Dermis blood vessel endothelial cell (primary cell): ENCODE data around the gene TMCO6. TPM values are rescaled to one million over a fixed set of nuclear protein-coding genes. Genes with fewer than 3 reads are reported as not detected.

Source experiments
- DNase-seq: peaks from one replicate; pipeline ENCODE4 v3.0.0; 2010
- total RNA-seq: library from RNA; depleted of rRNA; stranded (reverse); fragments of >200 nt; gene quantifications from 2 replicates; pipeline ENCODE4 v1.2.3, GENCODE V29; 2014

TMCO6 gene
- total RNA-seq, 1 donor from 2014 or later = 50.2 TPM

DNA sequence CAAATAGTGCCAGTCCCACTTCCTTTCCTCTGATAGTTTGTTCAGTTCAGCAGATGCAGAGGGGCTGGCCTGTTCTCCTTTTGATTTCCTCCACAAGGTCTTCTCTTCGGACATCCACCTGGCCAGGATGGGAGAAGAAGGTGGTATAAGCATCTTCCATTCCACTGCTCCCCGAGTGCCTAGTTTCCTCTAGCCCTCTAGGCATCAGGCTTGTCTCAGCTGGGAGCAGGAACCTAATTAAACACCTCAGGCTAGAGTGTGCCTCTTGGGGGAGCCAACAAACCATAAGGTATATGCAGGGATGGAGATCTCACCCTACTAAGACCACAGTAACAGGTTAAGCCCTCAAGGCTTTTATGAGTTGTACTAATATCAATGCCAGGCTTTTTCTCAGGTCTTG, 35.0 kb downstream of the TMCO6 start:
- DNase-seq = no peak

DNA sequence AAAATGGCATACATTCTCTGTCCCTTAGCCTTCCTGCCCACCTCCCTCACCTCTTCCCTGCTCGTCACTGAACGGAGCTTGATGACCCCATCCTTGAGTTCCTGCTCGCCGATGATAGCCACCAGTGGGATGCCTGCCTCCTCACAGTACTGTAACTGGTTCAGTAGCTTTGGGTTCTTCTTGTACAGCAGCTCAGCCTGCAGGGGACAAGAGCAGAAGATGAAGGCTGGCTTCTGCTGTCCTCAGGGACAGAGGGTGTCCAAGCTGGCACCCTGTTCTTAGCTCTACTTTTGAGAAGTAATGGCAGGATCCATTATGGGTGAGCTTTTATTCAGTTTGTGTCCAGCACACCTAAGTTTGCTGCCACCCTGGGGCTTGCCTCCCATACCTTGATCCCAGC, 35.4 kb downstream of the TMCO6 start:
- no peak for DNase-seq

GRCh38 chr5:140677947-140678346, 38.7 kb downstream of the TMCO6 start:
- DNase-seq = no peak

GRCh38 chr5:140678993-140679392, 39.7 kb downstream of the TMCO6 start:
- DNase-seq = no peak

DNA sequence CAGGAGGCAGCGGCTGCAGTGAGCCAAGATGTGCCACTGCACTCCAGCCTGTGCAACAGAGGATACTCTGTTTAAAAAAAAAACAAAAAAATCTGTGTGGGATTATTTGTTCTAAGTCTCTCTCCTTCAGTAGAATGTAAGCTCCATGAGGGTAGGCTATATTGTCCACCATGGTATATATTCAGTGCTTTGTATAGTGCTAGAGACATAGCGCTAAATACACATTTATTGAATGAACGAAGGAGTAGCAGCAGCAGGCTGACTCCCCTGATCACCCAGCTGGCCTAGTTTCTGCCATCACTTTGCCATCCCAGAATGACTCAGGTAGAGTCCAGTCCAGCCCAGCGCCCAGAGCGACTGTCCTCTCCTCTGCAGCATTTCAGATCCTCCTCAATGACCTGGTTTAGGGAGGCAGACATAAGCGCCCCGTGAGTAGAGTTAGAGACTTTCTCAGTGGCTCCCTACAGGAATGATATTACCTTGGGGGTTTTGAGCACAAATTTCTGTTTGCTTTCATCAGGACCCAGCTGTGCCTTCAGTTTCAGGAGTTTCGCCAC, 51.2 kb downstream of the TMCO6 start:
- DNase-seq = no peak

GRCh38 chr5:140690941-140691924, 52.0 kb downstream of the TMCO6 start, which contains the start of the genes HARS1 and HARS2:
Gene HARS1 (minus strand): TSS chr5:140691370. CDS start chr5:140691304, 66 bp downstream.
Gene HARS2 (plus strand): TSS chr5:140691455. CDS start chr5:140691649, 194 bp downstream.
- peak; percentile 95 for DNase-seq

DNA sequence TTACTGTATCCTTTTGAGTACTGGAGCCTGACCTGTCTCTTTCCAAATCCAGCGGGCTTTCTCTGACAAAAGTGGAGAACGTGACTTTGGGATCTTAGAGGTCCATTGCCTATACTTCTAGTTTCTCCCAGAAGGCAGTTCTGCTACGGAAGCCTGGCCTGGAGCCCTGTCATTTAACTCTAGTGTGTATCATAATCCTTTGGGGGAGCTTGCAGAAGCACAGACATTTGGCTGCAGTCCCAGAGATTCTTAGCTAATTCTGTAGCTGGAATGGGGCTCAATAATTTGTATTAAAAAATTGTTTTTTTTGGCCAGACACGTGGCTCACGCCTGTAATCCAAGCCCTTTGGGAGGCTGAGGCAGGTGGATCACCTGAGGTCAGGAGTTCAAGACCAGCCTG, 55.0 kb downstream of the TMCO6 start:
- DNase-seq = no peak

Other genes starting within 250 kb of the TMCO6 start
- gene ANKHD1, start 237.6 kb upstream of the TMCO6 start, total RNA-seq = 70.1 and 80.0 TPM in 2 replicates
- 0.37 and 0.51 TPM in 2 replicates for gene EIF4EBP3, start 91.8 kb upstream of the TMCO6 start, total RNA-seq
- gene SRA1, start 82.0 kb upstream of the TMCO6 start, total RNA-seq = 19.1 and 25.7 TPM in 2 replicates
- 8.2 and 16.2 TPM in 2 replicates for gene APBB3, start 74.9 kb upstream of the TMCO6 start, total RNA-seq
- 30.1 and 61.0 TPM in 2 replicates for gene SLC35A4, start 74.6 kb upstream of the TMCO6 start, total RNA-seq
- 1.7 and 3.2 TPM in 2 replicates for gene CD14, start 6.3 kb upstream of the TMCO6 start, total RNA-seq
- 24.9 and 40.8 TPM in 2 replicates for gene NDUFA2, start 8.2 kb downstream of the TMCO6 start, total RNA-seq
- 114 and 125 TPM in 2 replicates for gene IK, start 8.4 kb downstream of the TMCO6 start, total RNA-seq
- 41.1 and 45.1 TPM in 2 replicates for gene WDR55, start 25.5 kb downstream of the TMCO6 start, total RNA-seq
- 0.14 and 0.68 TPM in 2 replicates for gene DND1, start 34.1 kb downstream of the TMCO6 start, total RNA-seq
- gene HARS1, start 51.9 kb downstream of the TMCO6 start, total RNA-seq = 53.1 and 73.4 TPM in 2 replicates
- gene HARS2, start 52.0 kb downstream of the TMCO6 start, total RNA-seq = 31.5 and 32.3 TPM in 2 replicates
- 55.5 and 62.3 TPM in 2 replicates for gene ZMAT2, start 61.0 kb downstream of the TMCO6 start, total RNA-seq
- gene PCDHA1, start 146.7 kb downstream of the TMCO6 start, total RNA-seq = 0.17 TPM in 1 of 2 replicates, not detected in the other
- 0.17 TPM in 1 of 2 replicates, not detected in the other for gene PCDHA2, start 155.4 kb downstream of the TMCO6 start, total RNA-seq
- 0.14 and 0.17 TPM in 2 replicates for gene PCDHA3, start 161.6 kb downstream of the TMCO6 start, total RNA-seq
- gene PCDHA4, start 167.6 kb downstream of the TMCO6 start, total RNA-seq = 0.17 and 0.23 TPM in 2 replicates
- 0.17 TPM in 1 of 2 replicates, not detected in the other for gene PCDHA5, start 182.2 kb downstream of the TMCO6 start, total RNA-seq
- 0.09 and 0.17 TPM in 2 replicates for gene PCDHA6, start 188.5 kb downstream of the TMCO6 start, total RNA-seq
- gene PCDHA7, start 194.8 kb downstream of the TMCO6 start, total RNA-seq = 0.19 and 0.34 TPM in 2 replicates
- 0.05 TPM in 1 of 2 replicates, not detected in the other for gene PCDHA8, start 201.7 kb downstream of the TMCO6 start, total RNA-seq
- under 0.01 TPM in 2 replicates for gene PCDHA9, start 208.9 kb downstream of the TMCO6 start, total RNA-seq
- gene PCDHA10, start 216.4 kb downstream of the TMCO6 start, total RNA-seq = 0.09 and 0.17 TPM in 2 replicates
- 0.17 and 0.28 TPM in 2 replicates for gene PCDHA11, start 229.5 kb downstream of the TMCO6 start, total RNA-seq
- gene PCDHA12, start 235.9 kb downstream of the TMCO6 start, total RNA-seq = 0.17 TPM in 1 of 2 replicates, not detected in the other
- gene PCDHA13, start 242.7 kb downstream of the TMCO6 start, total RNA-seq = under 0.01 TPM in 1 of 2 replicates, not detected in the other